ENCODE results near the gene C18orf63. TPM values are rescaled to one million over a fixed set of nuclear protein-coding genes. Genes with fewer than 3 reads are reported as not detected.

C18orf63 gene
- total RNA-seq, 2 experiments from 2014 or later = not detected

- CTCF ChIA-PET (ENCODE audit: unreplicated experiment) = no interaction called here
- Histone ChIP-seq H2AFZ (ENCODE audit: low read length) (no peak overlapping the region), H3K27ac (ENCODE audit: low read depth, low read length, poor library complexity, severe bottlenecking) (no peak overlapping the region), H3K36me3 (ENCODE audit: insufficient read depth, low read length) (no peaks in the 10 kb centered on the region), H4K20me1 (ENCODE audit: insufficient read depth, low read length) (no peaks in the 10 kb centered on the region), H3K4me3 (ENCODE audit: low read depth, low read length, poor library complexity, severe bottlenecking) (no peak overlapping the region), H3K9me2 (ENCODE audit: insufficient read depth, low read length) (no peaks in the 10 kb centered on the region), H3K4me2 (ENCODE audit: low read length) (no peak overlapping the region), H3K79me2 (ENCODE audit: insufficient read depth, low read depth, low read length) (no peaks in the 10 kb centered on the region), H3K9me3 (ENCODE audit: low read length) (no peaks in the 10 kb centered on the region), H3K4me1 (ENCODE audit: insufficient read depth, low read length, poor library complexity, severe bottlenecking) (no peaks in the 10 kb centered on the region)
- no peak for DNase-seq (ENCODE audit: low spot score)
- no TSS peak for BruUV-seq (replicated peaks)
- TF ChIP-seq CTCF (conservative IDR thresholded peaks at IDR 0.05; ENCODE audit: low read length) = no peak
- TF ChIP-seq EZH2phosphoT487 (IDR thresholded peaks at IDR 0.05; ENCODE audit: borderline replicate concordance, low read depth, low read length) = no peak
- POLR2A ChIA-PET = no interaction called here
- intact Hi-C loops (cut with micrococcal nuclease; ENCODE audit: unreplicated experiment) = no loop called here
These were observed 12.3 kb upstream of the C18orf63 start for GRCh38 chr18:74303306-74303705.

GRCh38 chr18:74303936-74304335 is 11.7 kb upstream of the C18orf63 start:
- H3K9me2 ChIP-seq (ENCODE audit: insufficient read depth, low read length) = no peaks in the 10 kb centered on the region
- H3K9me3 ChIP-seq (ENCODE audit: low read length) = no peaks in the 10 kb centered on the region
- no peaks in the 10 kb centered on the region for H3K4me1 ChIP-seq (ENCODE audit: insufficient read depth, low read length, poor library complexity, severe bottlenecking)
- intact Hi-C loops (cut with micrococcal nuclease; ENCODE audit: unreplicated experiment) = no loop called here
- CTCF ChIA-PET (ENCODE audit: unreplicated experiment) = no interaction called here
- no peaks in the 10 kb centered on the region for H4K20me1 ChIP-seq (ENCODE audit: insufficient read depth, low read length)
- DNase-seq (ENCODE audit: low spot score) = no peak
- no peaks in the 10 kb centered on the region for H3K79me2 ChIP-seq (ENCODE audit: insufficient read depth, low read depth, low read length)
- no peaks in the 10 kb centered on the region for H3K36me3 ChIP-seq (ENCODE audit: insufficient read depth, low read length)
- TF ChIP-seq EZH2phosphoT487 (IDR thresholded peaks at IDR 0.05; ENCODE audit: borderline replicate concordance, low read depth, low read length) (no peak), CTCF (conservative IDR thresholded peaks at IDR 0.05; ENCODE audit: low read length) (no peak)
- H2AFZ ChIP-seq (ENCODE audit: low read length) = no peak overlapping the region
- no peak overlapping the region for H3K4me3 ChIP-seq (ENCODE audit: low read depth, low read length, poor library complexity, severe bottlenecking)
- no peak overlapping the region for H3K27ac ChIP-seq (ENCODE audit: low read depth, low read length, poor library complexity, severe bottlenecking)
- no peak overlapping the region for H3K4me2 ChIP-seq (ENCODE audit: low read length)
- no TSS peak for BruUV-seq (replicated peaks)
- POLR2A ChIA-PET = no interaction called here

- DNase-seq (ENCODE audit: low spot score) = peak; percentile 7
- no peaks in the 10 kb centered on the region for H3K79me2 ChIP-seq (ENCODE audit: insufficient read depth, low read depth, low read length)
- no TSS peak for BruUV-seq (replicated peaks)
- H2AFZ ChIP-seq (ENCODE audit: low read length) = no peak overlapping the region
- no peaks in the 10 kb centered on the region for H3K4me1 ChIP-seq (ENCODE audit: insufficient read depth, low read length, poor library complexity, severe bottlenecking)
- H3K9me2 ChIP-seq (ENCODE audit: insufficient read depth, low read length) = no peaks in the 10 kb centered on the region
- TF ChIP-seq CTCF (conservative IDR thresholded peaks at IDR 0.05; ENCODE audit: low read length) (0 out of 2 replicates have a peak, but pooled peaks have one; percentile 31), EZH2phosphoT487 (IDR thresholded peaks at IDR 0.05; ENCODE audit: borderline replicate concordance, low read depth, low read length) (no peak)
- no peak overlapping the region for H3K4me3 ChIP-seq (ENCODE audit: low read depth, low read length, poor library complexity, severe bottlenecking)
- no peaks in the 10 kb centered on the region for H3K36me3 ChIP-seq (ENCODE audit: insufficient read depth, low read length)
- intact Hi-C loops (cut with micrococcal nuclease; ENCODE audit: unreplicated experiment) = no loop called here
- H3K9me3 ChIP-seq (ENCODE audit: low read length) = no peaks in the 10 kb centered on the region
- ChIA-PET POLR2A (no interaction called here), CTCF (ENCODE audit: unreplicated experiment) (no interaction called here)
- H4K20me1 ChIP-seq (ENCODE audit: insufficient read depth, low read length) = no peaks in the 10 kb centered on the region
- no peak overlapping the region for H3K4me2 ChIP-seq (ENCODE audit: low read length)
- no peak overlapping the region for H3K27ac ChIP-seq (ENCODE audit: low read depth, low read length, poor library complexity, severe bottlenecking)
These were observed 5.2 kb upstream of the C18orf63 start for GRCh38 chr18:74310411-74310810.

Data from OCI-LY7 (cell line).